Posterior cingulate gyrus (tissue), 11 donors: ENCODE measurements around the gene NSD2.

Experiments used
- DNase-seq, 10 donors: peaks; one replicate each; pipeline versions ENCODE4 v3.0.0 to v3.0.0-alpha.2; 2020 to 2021; ENCODE audit warnings: mixed read lengths in 3 of 10
- intact Hi-C: fragments of 100-400 bp; cut with DNase I; formaldehyde crosslinking; loops from one replicate; pipeline ENCODE4 v1.15.1; 2023

The NSD2 gene

DNA sequence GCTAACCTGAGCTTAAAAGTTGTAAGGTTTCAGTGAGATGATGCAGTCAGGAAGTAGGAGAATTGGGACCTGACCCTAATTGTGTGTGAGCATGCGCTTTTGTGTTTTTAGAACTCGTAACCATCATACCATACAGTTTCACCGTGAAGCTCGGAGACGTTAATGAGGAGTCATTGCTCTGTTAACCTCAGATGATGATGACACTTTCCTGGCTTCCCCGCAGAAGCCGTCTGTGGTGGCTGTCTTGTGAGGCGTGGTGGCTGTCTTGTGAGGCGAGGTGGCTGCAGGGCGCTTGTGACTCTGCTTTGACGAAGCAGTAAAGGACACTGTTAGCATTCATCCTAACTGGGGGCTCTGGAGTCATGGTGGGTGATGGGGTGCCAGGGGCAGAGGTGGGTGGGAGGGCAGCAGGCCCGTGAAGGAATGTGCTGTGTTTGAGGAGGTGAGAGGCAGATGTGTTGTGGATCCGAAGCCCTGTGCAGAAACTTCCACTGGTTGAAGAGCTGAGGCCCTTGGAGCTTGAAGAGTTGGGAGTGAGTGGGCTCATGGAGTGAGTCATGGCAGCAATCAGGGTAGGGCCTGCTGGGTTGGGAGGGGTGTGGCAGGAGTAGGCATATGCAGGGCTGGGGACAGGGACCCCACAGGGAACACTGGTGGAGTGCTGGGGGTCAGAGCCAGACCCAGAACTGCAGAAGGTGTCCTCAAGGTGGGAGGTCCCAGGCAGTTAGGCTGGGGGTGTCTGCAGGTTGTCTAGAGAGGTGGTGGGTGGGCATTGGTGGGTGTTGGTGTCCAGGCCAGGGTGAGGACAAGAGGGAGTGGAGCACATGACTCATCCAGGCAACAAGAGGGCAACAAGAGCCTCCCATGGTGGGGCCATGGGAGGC, 57.4 kb downstream of the NSD2 start:
- intact Hi-C loops: no loop called here
- DNase-seq: peak in 1 of 10 donors; percentile 35

DNA sequence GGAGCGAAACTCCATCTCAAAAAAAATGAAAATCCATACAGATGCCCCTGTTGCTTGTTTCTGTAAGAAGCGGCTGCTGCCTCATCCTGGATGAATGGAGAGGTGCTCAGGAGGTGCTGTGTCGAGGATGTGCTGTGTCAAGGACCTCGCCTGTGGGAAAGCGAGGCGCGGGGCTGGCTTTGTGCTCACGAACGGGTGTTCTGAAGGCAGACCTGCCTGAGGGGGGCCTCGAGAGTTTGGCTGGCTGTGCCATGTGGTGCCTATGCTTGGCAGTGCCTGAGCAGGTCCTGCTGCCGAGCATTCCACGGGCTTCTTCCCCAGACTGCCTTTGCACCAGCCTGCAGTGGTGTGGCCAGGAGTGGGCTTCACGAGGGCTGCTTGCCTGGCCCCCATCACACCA, 61.5 kb downstream of the NSD2 start:
- DNase-seq: peak in 2 of 10 donors; percentile 72 to 73
- intact Hi-C loops: no loop called here

DNA sequence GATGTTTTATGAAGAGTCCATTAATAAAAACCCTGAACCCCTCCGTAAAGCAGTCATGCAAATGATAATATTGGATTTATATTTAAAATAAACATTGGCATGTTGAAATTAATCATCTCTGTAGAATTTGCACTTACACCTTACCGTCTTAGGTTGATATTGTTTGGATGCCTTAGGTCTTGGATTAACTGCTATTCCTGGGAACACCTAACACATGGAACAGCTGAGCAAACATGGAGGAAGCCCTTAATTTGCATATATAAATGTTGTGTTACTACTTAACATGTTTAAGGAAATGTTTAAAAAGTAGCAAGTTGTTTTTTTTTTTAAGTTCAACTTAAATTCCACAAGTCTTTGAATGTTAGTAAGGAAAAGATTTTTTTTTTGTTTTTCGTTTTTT, 62.5 kb downstream of the NSD2 start:
- no peak for DNase-seq
- intact Hi-C loops: no loop called here

DNA sequence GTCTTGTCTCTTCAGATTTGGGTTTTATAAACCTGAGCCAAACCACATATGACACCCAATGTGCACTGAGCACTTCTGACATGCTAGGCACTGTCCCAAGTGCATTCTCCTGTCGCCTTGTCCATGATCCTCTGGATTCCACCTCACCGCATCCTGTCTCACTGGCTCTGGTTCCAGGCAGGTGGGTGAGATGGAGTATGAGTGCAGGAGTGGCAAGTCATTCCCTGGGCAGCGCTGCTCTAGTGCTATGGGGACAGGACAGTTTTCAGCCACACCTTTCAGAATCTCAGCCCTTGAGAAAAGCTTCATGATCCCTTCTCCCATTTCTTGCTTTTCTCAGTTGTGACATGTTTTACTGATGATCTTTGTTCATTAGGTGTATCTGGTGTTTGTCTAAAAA, 66.4 kb downstream of the NSD2 start:
- DNase-seq: peak in 1 of 10 donors; percentile 19
- intact Hi-C loops: no loop called here

DNA sequence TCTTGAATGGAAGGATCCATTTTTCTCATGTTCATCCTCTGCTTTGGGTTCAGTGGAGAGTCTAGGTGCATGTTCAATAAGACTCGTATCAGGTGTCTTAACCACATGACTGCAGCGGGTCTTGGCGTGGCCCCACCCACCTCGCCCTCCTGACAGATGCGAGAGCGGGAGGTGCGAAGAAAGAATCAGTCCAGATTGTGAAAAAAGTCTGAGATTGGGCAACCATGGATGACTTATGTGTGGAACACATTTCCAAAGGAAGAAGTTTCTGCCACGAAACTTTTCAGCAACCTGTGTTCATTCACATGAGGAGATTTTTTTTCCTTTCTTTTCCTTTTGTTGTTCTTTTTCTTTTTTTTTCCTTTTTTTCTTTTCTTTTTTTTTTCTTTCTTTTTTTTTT, 66.8 kb downstream of the NSD2 start:
- peak in 1 of 10 donors; percentile 14 for DNase-seq
- intact Hi-C loops: no loop called here

DNA sequence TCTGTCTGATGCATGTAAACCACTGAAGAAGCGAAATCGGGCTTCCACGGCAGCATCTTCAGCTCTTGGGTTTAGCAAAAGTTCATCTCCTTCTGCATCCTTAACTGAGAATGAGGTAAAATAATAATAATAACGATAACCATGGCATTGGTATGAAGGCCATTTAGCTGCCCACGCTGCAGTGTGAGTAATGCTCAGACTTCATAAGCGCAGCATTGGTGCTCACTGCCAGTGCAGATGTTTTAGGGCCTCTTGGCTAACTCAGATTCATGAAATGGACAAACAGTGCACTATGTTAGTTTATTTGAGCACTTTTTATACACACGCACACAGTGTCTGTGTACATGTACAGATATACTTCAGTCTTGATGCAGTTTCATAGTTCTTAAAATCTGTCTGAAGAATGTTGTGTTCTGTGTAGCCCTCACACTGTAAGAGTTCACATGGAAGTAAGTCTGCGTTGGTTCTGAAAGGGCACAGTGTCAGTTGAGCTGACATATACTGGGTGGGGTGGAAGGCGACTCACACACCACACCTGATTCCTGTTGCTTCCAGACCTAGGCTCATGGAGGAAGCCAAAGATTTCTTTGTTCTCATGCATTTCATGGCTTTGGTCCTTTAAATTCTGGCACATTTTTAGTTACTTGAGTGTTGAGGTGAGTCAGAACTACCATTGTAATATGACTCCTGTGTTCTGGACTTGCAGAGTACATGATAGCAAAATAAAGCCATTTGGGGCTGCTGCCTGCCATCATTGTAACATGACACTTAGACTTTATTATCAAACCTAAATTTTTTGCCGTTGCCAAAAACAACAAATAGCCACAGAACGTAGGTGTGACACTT, 68.7 kb downstream of the NSD2 start:
- peak in 2 of 10 donors; percentile 22 to 41 for DNase-seq
- intact Hi-C loops: no loop called here

DNA sequence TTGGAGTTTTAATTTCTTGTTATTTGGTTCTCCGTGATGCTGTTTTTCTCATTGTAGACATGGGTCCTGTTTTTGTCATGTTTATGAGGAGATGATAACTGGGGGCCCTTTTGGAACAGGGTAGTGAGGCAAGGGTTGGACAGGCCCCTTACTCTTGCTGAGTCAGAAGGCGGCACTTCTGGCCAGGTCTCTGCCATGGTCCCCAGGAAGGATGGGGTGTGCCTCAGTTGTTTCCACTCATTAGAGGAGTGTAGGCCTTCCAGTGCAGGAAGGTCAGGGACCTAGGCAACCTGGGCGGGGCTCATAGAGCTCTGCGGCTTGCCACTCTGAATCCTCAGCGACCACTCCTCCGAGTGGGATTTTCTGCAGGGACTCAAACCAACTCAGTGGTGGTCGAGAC, 69.4 kb downstream of the NSD2 start:
- peak in 1 of 10 donors; percentile 45 for DNase-seq
- intact Hi-C loops: no loop called here

DNA sequence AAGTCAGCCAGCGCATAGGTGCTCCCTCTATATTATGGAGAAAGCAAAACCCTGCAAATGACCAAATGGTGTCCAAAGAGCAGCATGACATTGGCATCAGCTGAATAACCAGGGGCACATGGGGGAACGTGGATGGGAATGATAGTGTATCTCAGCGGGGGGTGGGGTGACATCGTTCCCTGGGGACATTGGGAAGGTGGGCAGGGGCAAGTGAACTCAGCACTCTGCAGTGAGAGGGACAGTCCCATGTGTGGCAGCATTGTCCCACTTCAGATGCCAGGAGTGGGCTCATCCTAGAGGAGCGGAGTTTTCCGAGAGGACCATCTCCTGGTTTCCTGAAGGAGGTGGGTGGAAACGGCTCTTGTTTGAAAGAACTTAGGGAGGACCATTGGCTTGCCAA, 72.7 kb downstream of the NSD2 start:
- no peak for DNase-seq

DNA sequence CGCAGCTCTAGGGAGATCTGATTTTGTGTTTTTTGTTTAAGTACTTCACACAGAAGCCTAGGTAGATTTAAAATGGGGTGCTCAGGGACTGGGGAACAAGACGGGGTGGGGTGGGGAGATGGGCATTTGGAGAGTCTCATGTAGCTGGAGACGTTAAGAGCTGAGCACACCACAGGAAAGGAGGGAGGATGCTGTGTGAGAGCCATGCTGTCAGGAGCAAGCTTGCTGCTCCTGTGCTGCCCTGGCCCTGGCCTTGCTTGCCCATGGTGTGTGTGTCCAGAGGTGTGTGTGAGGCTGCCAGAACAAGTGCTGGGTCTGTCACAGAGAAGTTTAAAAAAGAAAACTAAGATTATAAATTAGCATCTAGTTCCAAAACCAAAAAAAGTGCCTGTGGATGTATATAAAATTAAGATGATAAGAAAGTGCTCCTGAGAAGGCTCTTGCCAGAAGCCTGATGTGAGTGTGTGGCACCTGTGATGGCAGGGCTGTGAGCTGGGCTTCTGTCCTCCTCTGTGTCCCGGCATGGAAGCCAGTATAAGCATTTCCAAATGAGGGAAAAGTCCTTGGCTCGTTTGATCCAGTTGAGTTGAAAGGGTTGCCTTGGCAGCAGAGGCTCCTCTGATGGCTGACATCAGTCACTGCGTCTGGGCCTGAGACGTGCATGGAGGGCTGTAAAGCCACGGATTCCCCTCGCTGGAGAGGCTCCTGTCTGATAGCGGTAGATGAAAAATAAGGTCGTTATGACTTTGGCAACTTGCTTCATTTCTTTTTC, 74.1 kb downstream of the NSD2 start:
- intact Hi-C loops: no loop called here
- peak in 1 of 10 donors; percentile 71 for DNase-seq

More for the DNA sequence above, 72.7 kb downstream of the NSD2 start:
- intact Hi-C loops: no loop called here

DNA sequence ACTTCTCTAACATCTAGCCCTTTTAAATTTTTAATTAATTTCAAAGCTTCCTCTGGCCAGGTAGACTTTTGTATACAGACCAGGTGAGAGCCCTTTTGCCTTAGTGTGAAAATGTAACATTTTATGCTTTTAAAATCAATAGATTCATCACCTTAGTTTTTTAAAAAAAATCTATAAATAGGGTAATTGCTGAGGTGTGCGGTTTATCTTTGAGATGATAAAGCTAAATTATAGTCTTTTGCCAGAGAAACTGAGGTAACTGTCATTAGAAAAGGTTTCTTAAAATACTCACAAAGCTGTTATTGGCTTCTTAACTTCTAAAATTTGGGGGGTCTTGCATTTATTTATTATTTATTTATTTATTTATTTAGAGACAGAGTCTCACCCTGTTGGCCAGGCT, 74.7 kb downstream of the NSD2 start:
- no peak for DNase-seq
- intact Hi-C loops: no loop called here

DNA sequence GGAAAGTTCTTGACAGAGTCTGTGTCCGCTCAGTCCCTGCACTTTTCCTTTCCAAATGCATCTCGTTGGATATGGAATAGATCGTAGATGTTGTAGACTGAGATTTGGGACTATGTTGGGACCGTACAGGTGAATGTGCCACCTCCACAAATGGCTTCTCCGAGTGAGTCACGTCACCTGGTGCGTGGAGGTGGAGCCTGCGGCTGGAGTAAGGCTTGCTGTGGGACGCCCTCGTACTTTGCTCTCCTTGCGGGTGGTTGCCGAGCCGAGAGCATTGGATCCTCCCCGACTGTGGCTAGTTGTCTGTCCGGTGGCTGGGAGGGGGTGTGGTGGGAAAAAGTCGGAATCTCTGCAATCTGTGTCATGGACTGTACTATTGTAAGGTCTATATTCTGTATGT, 77.0 kb downstream of the NSD2 start:
- peak in 1 of 10 donors; percentile 48 for DNase-seq
- intact Hi-C loops: no loop called here

DNA sequence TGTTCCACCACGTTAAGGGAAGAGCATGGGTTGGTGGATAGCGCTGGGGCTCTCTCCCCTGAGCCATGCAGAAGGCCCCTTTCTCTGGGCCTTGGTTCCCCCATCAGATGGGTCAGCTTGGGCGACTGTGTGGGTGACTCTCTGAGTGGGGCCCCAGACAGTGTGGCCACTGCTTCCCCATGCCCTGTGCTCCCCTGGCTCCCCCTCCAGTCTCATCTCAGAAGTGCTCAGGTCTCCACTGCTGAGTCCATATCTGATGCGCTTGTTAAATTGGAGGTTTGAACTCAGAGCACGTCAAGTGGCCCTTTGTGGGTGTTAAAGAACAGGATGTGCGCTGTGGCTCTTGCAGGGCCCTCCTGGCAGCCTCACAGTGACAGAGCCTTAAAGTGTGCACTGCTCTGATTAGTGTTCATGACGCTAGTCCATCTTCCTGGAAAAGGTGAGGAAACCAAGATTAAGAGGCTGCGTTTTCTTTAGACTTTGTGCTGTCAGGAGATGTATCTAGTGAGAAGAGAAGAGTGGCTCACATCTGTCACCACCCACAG, 77.8 kb downstream of the NSD2 start:
- peak in 1 of 10 donors; percentile 25 for DNase-seq
- intact Hi-C loops: no loop called here

DNA sequence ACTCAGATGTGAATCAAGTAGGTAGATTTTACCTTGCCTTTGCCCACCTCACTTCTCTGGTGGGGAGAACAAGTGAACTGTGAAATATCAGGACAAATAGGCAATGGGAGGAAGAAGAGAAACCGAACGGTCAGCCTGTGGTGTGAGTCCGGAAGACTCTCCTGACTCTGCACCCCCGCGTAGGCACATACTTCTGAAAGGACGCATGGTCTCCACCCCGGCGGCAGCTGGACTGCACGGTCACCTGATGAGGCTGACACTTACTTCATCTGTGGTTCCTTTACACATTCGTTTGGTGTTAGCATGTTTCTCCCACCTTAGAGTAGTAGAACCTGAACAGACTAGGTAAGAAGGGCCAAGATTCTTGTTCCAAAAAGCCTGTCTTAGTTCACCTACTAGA, 79.2 kb downstream of the NSD2 start:
- peak in 2 of 10 donors; percentile 70 to 76 for DNase-seq
- intact Hi-C loops: no loop called here

DNA sequence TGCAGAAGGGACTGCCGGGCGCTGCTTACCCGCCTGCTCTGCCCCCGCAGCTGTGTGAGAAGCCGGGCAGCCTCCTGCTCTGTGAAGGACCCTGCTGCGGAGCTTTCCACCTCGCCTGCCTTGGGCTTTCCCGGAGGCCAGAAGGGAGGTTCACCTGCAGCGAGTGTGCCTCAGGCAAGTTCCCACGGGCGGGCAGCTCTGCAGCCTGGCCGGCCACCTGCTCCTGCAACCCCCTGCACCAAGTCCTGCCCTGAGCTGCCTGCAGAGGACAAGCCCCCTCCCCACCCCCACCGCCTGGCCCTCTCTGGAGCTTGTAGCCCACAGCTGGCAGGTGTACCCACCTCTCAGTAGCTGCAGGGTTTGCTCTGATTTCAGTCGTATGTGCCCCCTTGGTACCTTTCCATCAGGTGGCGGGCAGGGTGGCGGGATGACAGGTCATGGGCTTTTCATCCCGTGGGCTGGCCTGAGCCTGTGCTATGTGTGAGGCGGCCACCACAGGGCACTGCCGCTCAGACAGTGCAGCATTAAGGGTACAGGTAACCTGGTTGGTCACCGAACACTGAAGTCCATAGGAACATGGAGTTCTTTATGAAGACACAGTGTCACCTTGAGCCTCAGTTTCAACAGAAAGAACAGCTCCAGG, 81.0 kb downstream of the NSD2 start:
- intact Hi-C loops: no loop called here
- DNase-seq: peak in 5 of 10 donors; percentile 38 to 91 (median 87)

DNA sequence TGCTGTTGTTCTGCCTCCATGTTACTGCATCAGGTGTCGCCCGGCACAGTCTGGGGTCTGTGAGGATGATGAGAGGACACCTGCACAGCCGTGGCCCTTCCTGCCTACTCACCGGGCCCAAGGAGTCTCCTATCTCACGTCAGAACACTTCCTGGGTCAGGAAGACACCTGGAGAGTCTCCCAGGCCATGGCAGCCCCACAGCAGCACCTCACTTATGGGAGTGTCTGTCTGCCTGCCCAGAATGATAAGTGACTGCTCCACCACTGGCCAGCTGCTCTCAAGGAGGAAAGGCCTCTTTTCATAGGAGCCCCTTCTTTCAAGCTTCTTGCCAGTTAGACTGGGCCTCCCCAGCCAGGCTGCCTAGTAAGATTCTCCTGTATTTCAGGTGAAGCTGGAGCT, 81.5 kb downstream of the NSD2 start:
- peak in 2 of 10 donors; percentile 38 to 49 for DNase-seq

DNA sequence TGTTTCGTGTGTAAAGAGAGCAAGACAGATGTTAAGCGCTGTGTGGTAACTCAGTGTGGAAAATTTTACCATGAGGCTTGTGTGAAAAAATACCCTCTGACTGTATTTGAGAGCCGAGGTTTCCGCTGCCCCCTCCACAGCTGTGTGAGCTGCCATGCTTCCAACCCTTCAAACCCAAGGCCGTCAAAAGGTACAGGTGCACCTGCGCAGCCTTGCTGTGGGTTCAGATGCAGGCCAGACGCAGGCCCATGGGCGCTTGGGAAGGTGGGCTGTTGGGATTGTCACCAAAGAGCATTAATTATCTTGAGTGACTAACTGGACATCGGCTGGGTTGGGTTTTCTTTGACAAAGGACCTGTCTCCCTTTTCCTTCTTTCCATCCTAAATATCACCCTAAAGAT, 82.1 kb downstream of the NSD2 start:
- peak in 2 of 10 donors; percentile 57 to 69 for DNase-seq
- intact Hi-C loops: no loop called here

More for the DNA sequence above, 81.5 kb downstream of the NSD2 start:
- intact Hi-C loops: no loop called here

DNA sequence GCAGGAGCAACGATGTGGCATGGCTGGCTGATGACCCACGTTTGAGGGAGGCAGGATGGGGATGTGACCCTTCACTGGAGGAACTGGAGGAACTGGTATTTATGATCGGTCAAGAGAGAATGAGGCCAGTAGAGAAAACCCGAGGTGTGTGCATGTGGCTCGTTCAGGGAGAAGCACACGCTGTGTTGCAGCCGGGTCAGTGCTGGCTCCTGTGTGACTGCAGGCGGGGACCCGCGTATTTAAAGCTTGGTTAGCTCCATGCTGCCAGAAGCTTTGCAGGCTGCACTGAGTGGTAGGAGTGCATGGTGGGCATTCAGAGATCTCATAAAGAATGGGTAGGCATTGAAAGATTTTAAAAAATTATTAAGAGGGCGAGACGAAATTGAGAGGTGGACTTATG, 85.4 kb downstream of the NSD2 start:
- peak in 2 of 10 donors; percentile 14 to 52 for DNase-seq
- intact Hi-C loops: no loop called here

DNA sequence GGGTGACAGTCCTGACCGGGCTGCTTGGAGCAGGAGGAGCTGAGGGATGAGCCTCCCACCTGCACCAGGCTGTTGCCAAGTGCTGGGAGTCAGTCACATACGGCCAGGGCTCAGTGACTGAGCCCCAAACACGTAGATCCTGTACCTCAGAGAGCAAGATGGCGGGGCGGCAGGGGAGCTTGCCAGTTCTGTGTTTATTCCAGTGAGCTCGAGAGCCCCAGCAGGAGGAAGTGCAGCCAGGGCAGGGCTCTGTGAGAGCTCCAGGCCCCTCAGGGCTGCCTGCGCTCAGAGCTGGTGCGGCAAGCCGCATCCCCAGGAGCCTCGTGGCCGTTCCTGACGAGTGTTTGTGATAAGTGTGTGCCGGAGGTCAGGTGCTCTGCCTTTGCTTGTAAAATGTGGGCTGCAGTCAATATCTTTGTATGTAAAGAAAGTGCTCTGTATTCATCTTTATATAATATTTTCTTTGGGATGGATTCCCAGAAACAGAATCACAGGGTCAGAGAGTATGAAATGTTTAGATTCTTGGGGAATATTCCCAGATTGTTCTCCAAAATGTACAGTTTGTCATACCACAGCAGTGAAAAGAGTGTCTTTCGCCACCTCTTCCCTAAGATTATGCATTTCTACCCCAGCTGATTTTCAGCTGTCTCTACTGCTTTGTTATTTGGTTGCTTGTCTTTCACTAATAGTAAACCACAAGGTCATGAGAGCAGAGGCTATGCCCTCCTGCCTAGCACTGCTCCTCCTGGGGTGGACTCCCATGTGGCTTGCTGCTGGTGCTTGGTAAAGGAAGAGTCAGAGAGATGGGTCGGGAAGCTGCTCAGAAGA, 87.3 kb downstream of the NSD2 start:
- DNase-seq: peak in 2 of 10 donors; percentile 75 to 79
- intact Hi-C loops: no loop called here

DNA sequence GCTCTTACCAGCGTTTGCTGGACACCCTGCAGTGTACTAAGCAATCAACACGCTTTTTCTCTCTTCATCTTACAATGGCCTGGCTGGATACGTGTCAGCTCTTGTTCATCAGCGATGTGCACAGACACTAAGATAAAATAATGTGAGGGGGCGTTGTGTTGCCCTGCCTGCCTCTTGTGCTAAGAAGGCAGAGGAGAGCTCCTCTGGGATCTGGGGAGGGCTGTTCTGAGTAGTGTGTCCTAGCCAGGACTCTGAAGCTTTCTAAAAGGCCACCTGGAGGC, 87.9 kb downstream of the NSD2 start:
- intact Hi-C loops: no loop called here
- DNase-seq: no peak
